BJ (cell line): Measurements from ENCODE around the gene CRTC3. TPM values are rescaled to one million over a fixed set of nuclear protein-coding genes. Genes with fewer than 3 reads are reported as not detected.

Experiments
- CTCF ChIA-PET: fragments of 350-600 bp; formaldehyde crosslinking; extraction: SDS; loops from one replicate; lab custom pipeline; 2021; ENCODE audit warnings: antibody characterized with exemption, inconsistent platforms; lab: Yijun Ruan, JAX
- POLR2A ChIA-PET: fragments of 300-600 bp; sonication (Branson Sonifier 250); formaldehyde crosslinking; extraction: SDS; loops from one replicate; lab custom pipeline; 2021; ENCODE audit warnings: antibody characterized with exemption; lab: Charles Lee
- DNase-seq: peaks from one replicate; pipeline ENCODE4 v3.0.0-alpha.2; 2011; ENCODE audit warnings: low read depth
- H3K27me3 ChIP-seq: 2 replicates; pipeline ENCODE4 v1.6.0; 2011; ENCODE audit warnings: low read length; ENCODE audit not compliant: control insufficient read depth, insufficient read depth
- H3K36me3 ChIP-seq: 2 replicates; pipeline ENCODE4 v1.5.1; 2011; ENCODE audit warnings: low read length; ENCODE audit not compliant: control insufficient read depth, insufficient read depth
- H3K4me3 ChIP-seq: 2 replicates; pipeline ENCODE4 v1.5.1; 2011; ENCODE audit warnings: low read depth, mild to moderate bottlenecking, control low read depth, low read length
- CTCF ChIP-seq: IDR thresholded peaks from 2 replicates; pipeline ENCODE4 v1.5.1; 2011; ENCODE audit warnings: low read depth, mild to moderate bottlenecking, control low read depth, inconsistent platforms, low read length, moderate library complexity; ENCODE audit not compliant: insufficient read depth
- polyA plus RNA-seq: library from polyadenylated mRNA; depleted of rRNA; stranded (reverse); fragments of >200 nt; gene quantifications from 2 replicates; pipeline ENCODE4 v1.2.3, GENCODE V29; 2011

Gene CRTC3
- polyA plus RNA-seq, 1 experiment: 28.5 TPM

- CTCF ChIA-PET: interaction anchor here (0.7 to 1.9 kb wide), 5 partner anchors 12 to 240 kb away, joined by 3 to 6 read pairs (median 4); no protein-coding TSS in a partner anchor
- POLR2A ChIA-PET: no interaction called here
- TF ChIP-seq CTCF: no peak
- no peak for DNase-seq
- Histone ChIP-seq H3K27me3 (no peaks in the 10 kb centered on the region), H3K36me3 (peaks cover 12% of the 10 kb centered on the region), H3K4me3 (no peak overlapping the region)
These were observed 116.3 kb downstream of the CRTC3 start for GRCh38 chr15:90645873-90646575.

GRCh38 chr15:90646662-90647305, 117.1 kb downstream of the CRTC3 start:
- DNase-seq: no peak
- H3K27me3 ChIP-seq: no peaks in the 10 kb centered on the region
- ChIA-PET CTCF (interaction anchor here (0.8 to 1.4 kb wide), 2 partner anchors 47 to 239 kb away, joined by 4 to 6 read pairs; no protein-coding TSS in a partner anchor), POLR2A (no interaction called here)
- no peak overlapping the region for H3K4me3 ChIP-seq
- H3K36me3 ChIP-seq: peaks cover 10% of the 10 kb centered on the region
- TF ChIP-seq CTCF: no peak

GRCh38 chr15:90647326-90647725, 117.6 kb downstream of the CRTC3 start:
- ChIA-PET POLR2A (no interaction called here), CTCF (interaction anchor here (0.6 to 3.4 kb wide), 27 partner anchors 9 to 287 kb away, joined by 3 to 64 read pairs (median 4); partner anchors contain the start of genes FES and HDDC3)
- peaks cover 6% of the 10 kb centered on the region for H3K36me3 ChIP-seq
- TF ChIP-seq CTCF: no peak
- H3K27me3 ChIP-seq: no peaks in the 10 kb centered on the region
- no peak for DNase-seq
- H3K4me3 ChIP-seq: no peak overlapping the region

- DNase-seq: no peak
- H3K4me3 ChIP-seq: no peak overlapping the region
- ChIA-PET CTCF (interaction anchor here (0.6 to 3.4 kb wide), 33 partner anchors 8 to 329 kb away, joined by 3 to 64 read pairs (median 4); partner anchors contain the start of genes FES and HDDC3), POLR2A (no interaction called here)
- H3K27me3 ChIP-seq: no peaks in the 10 kb centered on the region
- TF ChIP-seq CTCF: peak; percentile 88
- H3K36me3 ChIP-seq: no peaks in the 10 kb centered on the region; the same call in 1 of the 2 replicates
These were observed 118.7 kb downstream of the CRTC3 start for GRCh38 chr15:90648137-90649070.
